AG09319 (cell line): ENCODE measurements around the gene OPRL1.

ENCODE experiments used
- DNase-seq: peaks from one replicate; pipeline ENCODE4 v3.0.0-alpha.2; 2010; ENCODE audit warnings: low read depth; ENCODE audit errors: extremely low read depth
- CTCF ChIP-seq: IDR thresholded peaks from 2 replicates; pipeline ENCODE4 v1.5.1; 2011; ENCODE audit warnings: low read depth, mild to moderate bottlenecking, inconsistent platforms, low read length, moderate library complexity

OPRL1 gene

GRCh38 chr20:64148581-64148980 is 68.7 kb downstream of the OPRL1 start:
- DNase-seq: no peak

GRCh38 chr20:64149141-64149540 is 69.3 kb downstream of the OPRL1 start:
- no peak for TF ChIP-seq CTCF
- no peak for DNase-seq

More at GRCh38 chr20:64148581-64148980, 68.7 kb downstream of the OPRL1 start:
- no peak for TF ChIP-seq CTCF

GRCh38 chr20:64149809-64150560 is 70.1 kb downstream of the OPRL1 start:
- no peak for TF ChIP-seq CTCF
- DNase-seq: no peak
